Dendritic cell treated with granulocyte-macrophage colony-stimulating factor and Interleukin-4, amounts not matched to agents 40 ng/mL and 50 ng/mL, for 4 days (primary cell): ENCODE measurements around the gene MINAR2.

Experiments used
- H3K27ac Mint-ChIP-seq: one replicate; pipeline ENCODE4 v1.8.0; 2022; ENCODE audit warnings: mild to moderate bottlenecking, mixed read lengths
- H3K27me3 Mint-ChIP-seq: one replicate; pipeline ENCODE4 v1.8.0; 2022; ENCODE audit warnings: mild to moderate bottlenecking, mixed read lengths
- H3K36me3 Mint-ChIP-seq: one replicate; pipeline ENCODE4 v1.8.0; 2022; ENCODE audit warnings: low read depth, mixed read lengths
- H3K4me1 Mint-ChIP-seq: one replicate; pipeline ENCODE4 v1.8.0; 2022; ENCODE audit warnings: low read depth, mixed read lengths
- H3K4me3 Mint-ChIP-seq: one replicate; pipeline ENCODE4 v1.8.0; 2022; ENCODE audit warnings: mild to moderate bottlenecking, moderate library complexity, mixed read lengths
- H3K9me3 Mint-ChIP-seq: one replicate; pipeline ENCODE4 v1.8.0; 2022; ENCODE audit warnings: mixed read lengths
- intact Hi-C: fragments of 100-400 bp; cut with micrococcal nuclease; formaldehyde crosslinking; loops from one replicate; pipeline ENCODE4 v1.15.0; 2022

The MINAR2 gene, protein sequence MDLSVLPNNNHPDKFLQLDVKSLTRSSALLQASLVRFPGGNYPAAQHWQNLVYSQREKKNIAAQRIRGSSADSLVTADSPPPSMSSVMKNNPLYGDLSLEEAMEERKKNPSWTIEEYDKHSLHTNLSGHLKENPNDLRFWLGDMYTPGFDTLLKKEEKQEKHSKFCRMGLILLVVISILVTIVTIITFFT

DNA sequence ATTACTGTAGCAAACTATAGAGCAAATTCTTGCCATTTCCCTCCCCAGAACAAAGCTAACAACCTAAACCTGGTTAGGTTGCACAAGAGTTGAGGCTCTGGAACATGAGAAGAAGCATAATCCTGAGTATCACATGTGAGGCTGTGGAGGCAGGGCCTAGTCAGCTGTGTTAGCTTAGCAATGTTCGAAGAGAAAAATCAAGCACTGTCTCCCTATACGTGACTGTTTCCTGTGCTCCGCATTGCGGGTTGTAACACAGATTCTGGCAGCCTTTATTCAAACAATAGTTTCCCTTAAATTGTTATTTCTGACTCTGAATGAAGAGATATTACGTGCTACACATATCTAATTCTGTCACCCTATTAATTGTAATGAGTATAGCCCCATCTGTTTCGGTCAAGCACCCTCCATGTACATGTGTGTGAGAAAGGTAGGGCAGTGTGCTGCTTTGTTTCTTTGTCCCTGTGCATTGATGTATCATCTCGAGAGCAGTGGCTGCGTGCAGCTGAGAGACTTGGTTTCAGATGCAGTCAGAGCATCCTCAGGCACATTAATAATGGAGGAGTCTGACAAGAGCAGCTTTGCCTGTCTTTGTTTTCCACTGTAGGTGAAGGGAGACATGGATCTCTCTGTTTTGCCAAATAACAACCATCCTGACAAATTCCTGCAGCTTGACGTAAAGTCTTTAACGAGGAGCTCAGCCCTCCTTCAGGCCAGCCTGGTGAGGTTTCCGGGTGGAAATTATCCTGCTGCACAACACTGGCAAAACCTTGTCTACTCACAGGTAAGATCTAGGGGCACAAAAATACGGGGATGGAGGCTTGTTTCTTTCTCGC, at the start of gene MINAR2:
Gene MINAR2 (plus strand): TSS at position 523 of the 836 bp plus-strand sequence. CDS start 97 bp downstream, at position 620.
- no peaks in the 10 kb centered on the region for H3K4me1 Mint-ChIP-seq
- no peaks in the 10 kb centered on the region for H3K36me3 Mint-ChIP-seq
- intact Hi-C loops, result no loop called here
- H3K27me3 Mint-ChIP-seq, result no peaks in the 10 kb centered on the region
- no peaks in the 10 kb centered on the region for H3K9me3 Mint-ChIP-seq
- H3K27ac Mint-ChIP-seq, result no peak within 1 kb of the TSS
- no peak within 1 kb of the TSS for H3K4me3 Mint-ChIP-seq

DNA sequence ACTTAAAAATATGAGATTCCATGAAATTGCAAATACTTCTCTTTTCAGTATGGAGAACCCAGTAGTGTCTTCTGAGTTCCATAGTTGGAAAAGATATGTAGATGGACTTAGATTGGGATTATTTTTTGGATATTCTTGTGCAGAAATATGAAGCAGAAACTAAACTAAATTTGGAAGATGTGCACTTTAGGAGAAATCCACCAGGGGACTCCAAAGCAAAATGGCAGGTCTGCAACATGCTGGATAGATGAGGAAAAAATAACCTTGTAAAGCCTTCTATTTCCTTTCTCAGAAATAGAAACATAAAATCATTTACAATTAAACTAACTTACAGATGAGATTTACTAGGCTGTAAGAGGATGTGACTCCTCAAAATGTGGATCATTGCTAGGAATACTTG, 49.2 kb upstream of the MINAR2 start:
- Mint-ChIP-seq H3K27ac (no peak overlapping the region), H3K36me3 (no peaks in the 10 kb centered on the region), H3K9me3 (no peaks in the 10 kb centered on the region), H3K4me1 (no peaks in the 10 kb centered on the region), H3K27me3 (no peaks in the 10 kb centered on the region), H3K4me3 (no peak overlapping the region)
- intact Hi-C loops, result no loop called here

DNA sequence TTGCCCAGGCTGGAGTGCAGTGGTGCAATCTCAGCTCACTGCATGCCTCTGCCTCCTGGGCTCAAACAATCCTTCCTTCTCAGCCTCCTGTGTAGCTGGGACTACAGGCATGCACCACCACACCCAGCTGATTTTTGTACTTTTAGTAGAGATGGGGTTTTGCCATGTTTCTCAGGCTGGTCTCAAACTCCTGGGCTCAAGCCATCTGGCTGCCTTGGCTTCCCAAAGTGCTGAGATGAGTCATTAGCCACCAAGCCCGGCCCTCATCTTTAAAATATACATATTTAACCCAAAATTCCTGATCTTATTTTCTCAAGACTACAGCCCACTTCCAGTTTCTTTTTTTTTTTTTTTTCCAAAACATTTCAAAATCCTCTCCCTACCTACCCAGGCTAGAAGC, 31.7 kb upstream of the MINAR2 start:
- H3K4me3 Mint-ChIP-seq, result no peak overlapping the region
- H3K9me3 Mint-ChIP-seq, result no peaks in the 10 kb centered on the region
- H3K36me3 Mint-ChIP-seq, result no peaks in the 10 kb centered on the region
- no peaks in the 10 kb centered on the region for H3K27me3 Mint-ChIP-seq
- no peaks in the 10 kb centered on the region for H3K4me1 Mint-ChIP-seq
- intact Hi-C loops, result no loop called here
- H3K27ac Mint-ChIP-seq, result no peak overlapping the region

DNA sequence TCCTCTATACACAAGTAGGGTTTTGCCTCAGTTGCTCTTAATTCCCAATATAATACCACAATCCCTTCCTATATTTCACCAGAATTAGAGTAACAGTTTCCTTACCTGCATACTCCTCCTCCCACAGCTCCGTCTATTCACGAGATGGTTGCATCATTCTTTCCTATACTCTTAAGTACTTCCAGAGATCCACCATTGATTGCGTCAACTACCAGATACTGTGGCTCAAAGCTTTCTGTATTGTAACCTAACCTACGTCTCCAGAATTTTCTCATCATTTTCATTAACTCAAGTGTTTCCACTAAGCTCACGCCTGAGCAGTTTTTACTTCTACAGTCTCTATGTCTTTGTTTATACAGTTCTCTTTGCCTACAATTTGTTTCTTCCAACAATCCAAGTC, 31.2 kb upstream of the MINAR2 start:
- intact Hi-C loops, result no loop called here
- Mint-ChIP-seq H3K9me3 (no peaks in the 10 kb centered on the region), H3K27me3 (no peaks in the 10 kb centered on the region), H3K4me3 (no peak overlapping the region), H3K36me3 (no peaks in the 10 kb centered on the region), H3K27ac (no peak overlapping the region), H3K4me1 (no peaks in the 10 kb centered on the region)

DNA sequence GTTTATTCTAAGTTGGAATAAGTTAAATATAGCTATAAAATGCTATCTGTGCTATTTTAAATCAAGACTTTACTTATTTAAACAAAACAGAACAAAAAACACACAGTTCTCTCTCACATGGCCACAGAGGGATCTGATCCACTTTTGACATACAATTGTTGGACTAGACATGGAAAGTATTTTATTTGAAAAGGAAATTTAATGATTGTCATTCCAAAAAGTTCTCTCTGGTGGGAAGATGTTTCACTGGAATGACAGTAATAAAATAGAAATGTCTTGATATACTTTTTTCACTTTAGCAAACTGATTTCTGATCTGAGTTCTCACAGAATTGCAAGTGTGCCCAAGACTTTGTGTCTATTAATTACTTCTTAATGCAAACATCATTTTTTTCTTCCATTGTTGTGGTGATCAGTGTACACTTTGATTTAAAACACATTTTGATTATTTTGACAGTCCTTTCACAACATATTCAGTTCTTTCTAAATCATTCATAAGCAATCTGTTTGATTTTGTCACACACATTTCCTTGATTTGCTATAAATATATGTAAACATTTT, 30.1 kb upstream of the MINAR2 start:
- H3K27me3 Mint-ChIP-seq, result no peaks in the 10 kb centered on the region
- no peaks in the 10 kb centered on the region for H3K9me3 Mint-ChIP-seq
- H3K4me1 Mint-ChIP-seq, result no peaks in the 10 kb centered on the region
- H3K4me3 Mint-ChIP-seq, result no peak overlapping the region
- intact Hi-C loops, result no loop called here
- no peak overlapping the region for H3K27ac Mint-ChIP-seq
- H3K36me3 Mint-ChIP-seq, result no peaks in the 10 kb centered on the region

DNA sequence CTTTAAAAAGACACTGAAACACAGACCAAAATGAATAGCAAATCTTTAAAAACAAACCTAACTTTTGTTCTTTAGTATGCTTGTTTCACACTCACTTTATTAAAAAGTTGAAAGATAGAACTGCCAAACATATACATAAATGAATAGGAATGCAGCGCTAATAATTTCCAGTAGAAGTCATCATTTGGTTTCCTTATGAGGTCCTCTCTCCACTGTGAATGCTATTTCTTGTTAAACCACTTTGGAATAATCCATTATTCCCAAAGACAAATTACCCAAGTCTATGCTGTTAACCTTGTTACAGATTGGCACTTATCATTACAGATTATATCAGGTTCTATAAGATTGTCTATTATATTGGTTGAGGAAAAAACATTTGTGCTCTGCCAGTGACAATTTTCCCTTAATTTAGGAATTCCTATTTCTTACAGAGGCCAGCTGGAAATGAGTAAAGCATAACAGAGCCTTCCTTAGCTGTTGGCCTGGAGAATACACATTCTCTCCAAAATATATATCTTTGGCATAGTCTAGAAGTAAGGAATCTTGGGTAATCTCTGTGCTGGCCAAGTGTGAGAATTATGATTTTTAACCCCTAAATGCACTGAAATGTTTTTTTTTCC, 29.3 kb upstream of the MINAR2 start:
- intact Hi-C loops, result no loop called here
- H3K36me3 Mint-ChIP-seq, result no peaks in the 10 kb centered on the region
- no peaks in the 10 kb centered on the region for H3K9me3 Mint-ChIP-seq

DNA sequence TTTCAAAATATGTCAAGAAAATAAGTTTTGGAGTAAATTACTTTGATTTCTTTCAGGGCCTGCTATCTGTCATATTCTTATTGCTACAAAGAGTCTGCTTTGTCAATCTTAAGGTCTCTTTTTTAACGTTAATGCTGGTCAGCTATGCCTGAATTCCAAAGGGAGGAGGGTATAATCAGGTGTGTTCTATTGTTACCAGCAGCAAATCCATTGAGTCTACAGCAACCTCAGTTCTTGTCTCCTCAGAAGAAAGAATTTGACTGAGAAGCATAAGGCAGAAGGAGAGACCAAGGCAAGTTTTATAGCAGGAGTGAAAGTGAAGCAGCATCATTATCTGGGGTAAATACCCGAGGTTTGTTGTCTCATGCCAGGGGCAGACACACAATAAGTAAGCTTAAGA, 23.7 kb upstream of the MINAR2 start:
- no peaks in the 10 kb centered on the region for H3K4me1 Mint-ChIP-seq
- H3K27ac Mint-ChIP-seq, result no peak overlapping the region
- H3K36me3 Mint-ChIP-seq, result no peaks in the 10 kb centered on the region
- intact Hi-C loops, result no loop called here
- no peak overlapping the region for H3K4me3 Mint-ChIP-seq
- H3K9me3 Mint-ChIP-seq, result no peaks in the 10 kb centered on the region
- no peaks in the 10 kb centered on the region for H3K27me3 Mint-ChIP-seq

More for the DNA sequence above, 29.3 kb upstream of the MINAR2 start:
- Mint-ChIP-seq H3K4me1 (no peaks in the 10 kb centered on the region), H3K27ac (no peak overlapping the region), H3K27me3 (no peaks in the 10 kb centered on the region), H3K4me3 (no peak overlapping the region)

DNA sequence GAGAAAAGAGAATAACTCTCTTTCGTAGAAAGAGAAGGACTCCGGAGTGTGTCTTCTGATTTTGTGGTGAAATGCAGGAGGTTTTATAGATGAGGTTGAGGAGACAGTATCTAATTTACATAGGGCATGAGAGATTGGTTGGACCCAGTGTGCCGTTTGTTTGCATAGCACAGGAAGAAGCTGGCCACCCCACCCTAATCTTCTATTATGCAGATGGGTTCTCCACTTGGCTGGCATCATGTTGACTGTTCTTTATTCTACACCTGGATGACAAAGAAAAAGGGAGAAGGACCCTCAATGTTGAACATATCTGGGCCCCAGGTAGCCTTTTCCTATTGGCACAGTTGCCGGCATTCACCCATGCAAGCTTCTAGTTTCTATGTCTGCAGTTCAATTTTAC, 23.2 kb upstream of the MINAR2 start:
- intact Hi-C loops, result no loop called here
- Mint-ChIP-seq H3K4me1 (no peaks in the 10 kb centered on the region), H3K4me3 (no peak overlapping the region), H3K27me3 (no peaks in the 10 kb centered on the region), H3K9me3 (no peaks in the 10 kb centered on the region), H3K36me3 (no peaks in the 10 kb centered on the region), H3K27ac (no peak overlapping the region)

DNA sequence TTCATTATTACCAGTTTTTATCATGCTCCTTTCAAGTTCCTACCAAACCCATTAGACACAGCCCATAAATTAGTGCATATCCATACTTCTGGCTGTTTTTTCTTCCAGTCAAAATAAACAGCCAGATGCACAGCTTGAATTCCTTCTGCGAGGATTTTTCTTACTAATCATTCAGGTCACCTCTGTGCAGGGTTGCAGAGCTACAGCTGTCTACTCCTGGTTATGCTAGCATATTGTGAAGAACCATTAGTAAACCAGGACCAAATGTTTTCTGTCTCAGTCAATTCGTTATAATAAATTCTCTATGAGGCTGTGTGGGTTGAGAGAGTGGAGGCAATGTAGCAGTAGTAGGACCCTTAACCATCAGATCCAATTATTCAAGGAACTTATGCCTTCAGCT, 8.1 kb upstream of the MINAR2 start:
- Mint-ChIP-seq H3K27me3 (no peaks in the 10 kb centered on the region), H3K9me3 (no peaks in the 10 kb centered on the region), H3K36me3 (no peaks in the 10 kb centered on the region), H3K27ac (no peak overlapping the region), H3K4me1 (no peaks in the 10 kb centered on the region), H3K4me3 (no peak overlapping the region)
- intact Hi-C loops, result no loop called here

DNA sequence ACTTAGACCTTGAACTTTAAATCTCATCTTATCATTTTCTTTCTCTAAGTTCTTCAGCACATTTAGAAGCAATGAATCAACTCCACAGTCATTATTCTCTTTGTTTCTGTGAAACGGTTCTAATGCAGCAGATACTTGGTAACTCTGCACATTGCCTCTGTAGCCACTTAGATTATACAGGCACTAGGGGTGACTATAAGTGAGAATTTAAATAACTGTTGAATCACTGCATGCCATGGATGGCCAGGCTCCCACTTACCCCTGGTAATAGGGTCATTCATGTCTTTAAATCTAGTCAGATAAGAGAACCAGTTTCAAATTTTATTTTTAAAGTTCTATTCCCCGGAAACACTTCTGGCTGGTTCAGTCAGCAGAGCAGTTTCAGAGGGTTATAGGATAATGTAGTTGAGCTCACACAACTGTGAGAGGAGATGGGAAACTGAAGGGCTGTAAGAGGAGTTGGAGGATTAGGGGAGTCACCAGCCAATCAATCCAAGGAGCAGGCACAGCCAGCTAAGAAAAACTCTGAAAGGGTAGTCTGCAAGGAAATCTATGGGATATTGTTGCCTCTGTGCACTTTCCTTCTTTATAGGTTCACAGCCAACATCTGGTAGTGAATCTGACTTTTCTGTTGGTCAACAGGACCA, 4.2 kb upstream of the MINAR2 start:
- Mint-ChIP-seq H3K4me1 (no peaks in the 10 kb centered on the region), H3K9me3 (no peaks in the 10 kb centered on the region), H3K36me3 (no peaks in the 10 kb centered on the region), H3K27me3 (no peaks in the 10 kb centered on the region), H3K27ac (no peak overlapping the region), H3K4me3 (no peak overlapping the region)
- intact Hi-C loops, result no loop called here

DNA sequence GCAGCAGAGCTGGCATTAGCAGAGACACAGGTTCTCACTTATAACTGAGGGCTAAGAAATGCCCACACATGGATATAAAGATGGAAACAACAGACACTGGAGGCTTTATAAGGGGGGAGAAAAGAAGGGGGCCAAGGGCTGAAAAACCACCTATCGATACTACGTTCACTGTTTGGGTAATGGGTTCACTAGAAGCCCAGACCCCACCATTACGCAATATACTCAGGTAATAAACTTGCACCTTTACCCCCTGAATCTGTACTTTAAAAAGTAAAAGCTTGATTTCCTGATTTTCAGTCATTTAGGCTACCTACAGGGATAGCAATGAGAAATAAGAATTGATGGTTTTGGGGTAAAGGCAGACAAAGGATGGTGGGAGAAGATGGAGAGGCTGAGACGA, 1.9 kb upstream of the MINAR2 start:
- intact Hi-C loops, result no loop called here
- no peaks in the 10 kb centered on the region for H3K9me3 Mint-ChIP-seq
- no peaks in the 10 kb centered on the region for H3K4me1 Mint-ChIP-seq
- H3K36me3 Mint-ChIP-seq, result no peaks in the 10 kb centered on the region
- no peak overlapping the region for H3K4me3 Mint-ChIP-seq
- no peaks in the 10 kb centered on the region for H3K27me3 Mint-ChIP-seq
- H3K27ac Mint-ChIP-seq, result no peak overlapping the region

DNA sequence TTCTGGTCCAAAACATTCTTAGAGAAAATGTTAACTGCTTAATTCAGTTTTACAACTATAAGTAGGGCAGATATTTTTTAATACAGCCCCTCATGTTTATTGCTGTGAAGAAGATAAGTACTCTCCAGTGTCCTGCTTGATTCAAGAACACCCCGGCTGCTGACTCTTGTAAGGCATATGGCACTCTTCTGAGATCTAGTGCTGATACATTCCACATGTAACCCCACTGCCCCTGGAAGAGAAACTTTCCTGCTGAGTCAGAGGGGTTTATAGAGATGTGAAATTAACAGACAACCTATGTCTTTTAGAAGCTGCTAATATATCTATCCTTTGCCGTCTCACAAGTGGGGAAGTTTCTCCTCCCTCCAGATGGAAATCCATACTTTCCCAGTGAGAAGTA, 1.0 kb upstream of the MINAR2 start:
- Mint-ChIP-seq H3K36me3 (no peaks in the 10 kb centered on the region), H3K9me3 (no peaks in the 10 kb centered on the region), H3K4me1 (no peaks in the 10 kb centered on the region), H3K27me3 (no peaks in the 10 kb centered on the region), H3K27ac (no peak overlapping the region), H3K4me3 (no peak overlapping the region)
- intact Hi-C loops, result no loop called here

DNA sequence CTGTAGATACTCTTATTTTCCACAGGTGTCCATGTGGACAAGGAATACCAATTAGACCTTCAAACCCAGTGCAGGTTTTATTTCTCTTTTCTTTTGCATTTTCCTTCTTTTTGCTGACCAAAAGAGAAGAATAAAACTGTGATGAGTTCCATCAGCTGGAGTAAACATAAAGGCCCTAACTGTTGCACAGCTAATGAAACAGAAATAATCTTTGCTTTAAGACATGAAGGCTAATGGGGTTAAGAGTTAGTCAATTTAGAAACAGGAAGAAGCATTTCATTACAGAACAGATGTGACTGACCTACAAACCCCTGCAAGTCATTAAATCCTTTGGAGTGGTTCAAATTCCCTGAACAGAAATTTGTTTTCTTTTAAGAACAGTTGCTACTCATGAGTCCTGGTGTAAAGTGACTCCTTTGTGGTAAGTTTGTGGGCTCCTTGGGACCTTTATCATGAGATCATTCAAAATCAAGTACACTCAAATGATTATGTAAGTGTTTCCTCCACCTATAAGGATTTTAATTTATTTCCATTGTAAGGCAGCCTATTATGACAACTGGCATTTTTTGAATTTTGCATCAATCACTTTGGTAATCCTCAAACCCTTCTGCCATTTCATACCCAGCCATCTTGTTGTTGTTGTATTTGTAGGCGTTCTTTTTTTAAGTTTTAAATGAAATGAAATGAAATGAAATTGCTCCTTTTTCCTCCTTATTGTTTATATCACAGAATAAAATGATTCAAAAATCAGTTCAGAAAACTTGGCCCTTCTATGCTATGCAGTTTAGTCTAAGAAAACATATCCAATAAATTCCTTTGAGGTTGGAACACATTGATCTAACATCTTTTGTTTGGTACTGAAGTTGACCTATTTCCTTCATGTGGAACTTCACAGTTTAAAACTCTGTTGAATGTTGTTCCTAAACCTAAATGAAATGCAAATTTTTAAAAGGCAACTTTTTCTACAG, 1.3 kb downstream of the MINAR2 start:
- Mint-ChIP-seq H3K9me3 (no peaks in the 10 kb centered on the region), H3K36me3 (no peaks in the 10 kb centered on the region)
- intact Hi-C loops, result no loop called here

More for the DNA sequence above, 1.3 kb downstream of the MINAR2 start:
- H3K27me3 Mint-ChIP-seq, result no peaks in the 10 kb centered on the region
- H3K27ac Mint-ChIP-seq, result no peak overlapping the region
- H3K4me1 Mint-ChIP-seq, result no peaks in the 10 kb centered on the region
- H3K4me3 Mint-ChIP-seq, result no peak overlapping the region
